DOHH2 (cell line): ENCODE results near the gene CYP4F12.
"Not testable (repeated sequence)": the region's sequence is repeated elsewhere in the genome, so short reads cannot be mapped to it uniquely, and the experiment has no call there.

Experiments used
- H3F3A ChIP-seq: fragments of 200-600 bp; sonication (generic), shearing (Covaris generic); 2 replicates; pipeline ENCODE4 v1.6.0; 2016; ENCODE audit warnings: antibody characterized with exemption, mild to moderate bottlenecking; ENCODE audit not compliant: control insufficient read depth, insufficient read depth
- H3K27ac ChIP-seq: fragments of 200-600 bp; sonication (generic); 2 replicates; pipeline ENCODE4 v1.5.1; 2014; ENCODE audit warnings: low read depth, mild to moderate bottlenecking, low read length, moderate library complexity
- H3K27me3 ChIP-seq: fragments of 200-600 bp; sonication (generic); 2 replicates; pipeline ENCODE4 v1.6.1; 2014; ENCODE audit warnings: mild to moderate bottlenecking, low read length, mixed read lengths; ENCODE audit not compliant: control insufficient read depth
- H3K36me3 ChIP-seq: fragments of 200-600 bp; sonication (generic); 2 replicates; pipeline ENCODE4 v1.6.1; 2014; ENCODE audit warnings: mild to moderate bottlenecking, low read length, moderate library complexity, mixed read lengths; ENCODE audit not compliant: control insufficient read depth
- H3K4me1 ChIP-seq: fragments of 200-600 bp; sonication (generic); 2 replicates; pipeline ENCODE4 v1.6.1; 2014; ENCODE audit warnings: mild to moderate bottlenecking, low read length, mixed read lengths; ENCODE audit not compliant: control insufficient read depth
- H3K4me2 ChIP-seq: fragments of 200-600 bp; sonication (generic); 2 replicates; pipeline ENCODE4 v1.6.0; 2014; ENCODE audit warnings: mild to moderate bottlenecking, low read length, moderate library complexity
- H3K4me3 ChIP-seq: fragments of 200-600 bp; sonication (generic); 2 replicates; pipeline ENCODE4 v1.5.1; 2014; ENCODE audit warnings: mild to moderate bottlenecking, low read length, mixed read lengths
- H3K79me2 ChIP-seq: fragments of 200-600 bp; sonication (generic); 2 replicates; pipeline ENCODE4 v1.6.1; 2014; ENCODE audit warnings: mild to moderate bottlenecking, low read length, mixed read lengths; ENCODE audit not compliant: control insufficient read depth
- H3K9me2 ChIP-seq: fragments of 200-600 bp; sonication (generic); replicated peaks from 2 replicates; pipeline ENCODE4 v1.6.1; 2014; ENCODE audit warnings: mild to moderate bottlenecking, low read length, mixed read lengths; ENCODE audit not compliant: control insufficient read depth
- H3K9me3 ChIP-seq: fragments of 200-600 bp; sonication (generic); 2 replicates; pipeline ENCODE4 v1.6.1; 2014; ENCODE audit warnings: antibody characterized with exemption, low read length, mixed read lengths; ENCODE audit not compliant: control insufficient read depth, insufficient read depth
- H4K20me1 ChIP-seq: fragments of 200-600 bp; sonication (generic); 2 replicates; pipeline ENCODE4 v1.6.0; 2014; ENCODE audit warnings: low read depth, mild to moderate bottlenecking, antibody characterized with exemption, low read length, moderate library complexity; ENCODE audit not compliant: control insufficient read depth, insufficient read depth
- CTCF ChIP-seq: fragments of 200-600 bp; sonication (generic); IDR thresholded peaks from one replicate; pipeline ENCODE4 v1.5.1; 2014; ENCODE audit warnings: antibody characterized with exemption, mild to moderate bottlenecking, low read depth, low read length; ENCODE audit not compliant: poor library complexity, severe bottlenecking
- EZH2phosphoT487 ChIP-seq: fragments of 200-600 bp; sonication (generic); IDR thresholded peaks from 2 replicates; pipeline ENCODE4 v1.6.1; 2017; ENCODE audit warnings: borderline replicate concordance, mild to moderate bottlenecking, antibody characterized with exemption, low read length, moderate library complexity, mixed read lengths

CYP4F12 gene

GRCh38 chr19:15644066-15644741 lies 28.7 kb upstream of the CYP4F12 start:
- no peak for TF ChIP-seq EZH2phosphoT487
- TF ChIP-seq CTCF, result no peak
- no peaks in the 10 kb centered on the region for H3K27me3 ChIP-seq
- H4K20me1 ChIP-seq, result no peaks in the 10 kb centered on the region
- no peaks in the 10 kb centered on the region for H3K4me1 ChIP-seq
- no peak overlapping the region for H3K4me2 ChIP-seq
- no peak overlapping the region for H3K4me3 ChIP-seq
- no peak overlapping the region for H3K27ac ChIP-seq
- no peaks in the 10 kb centered on the region for H3K9me3 ChIP-seq
- H3F3A ChIP-seq, result no peaks in the 10 kb centered on the region
- no peaks in the 10 kb centered on the region for H3K79me2 ChIP-seq
- no peaks in the 10 kb centered on the region for H3K9me2 ChIP-seq
- H3K36me3 ChIP-seq, result no peaks in the 10 kb centered on the region

DNA sequence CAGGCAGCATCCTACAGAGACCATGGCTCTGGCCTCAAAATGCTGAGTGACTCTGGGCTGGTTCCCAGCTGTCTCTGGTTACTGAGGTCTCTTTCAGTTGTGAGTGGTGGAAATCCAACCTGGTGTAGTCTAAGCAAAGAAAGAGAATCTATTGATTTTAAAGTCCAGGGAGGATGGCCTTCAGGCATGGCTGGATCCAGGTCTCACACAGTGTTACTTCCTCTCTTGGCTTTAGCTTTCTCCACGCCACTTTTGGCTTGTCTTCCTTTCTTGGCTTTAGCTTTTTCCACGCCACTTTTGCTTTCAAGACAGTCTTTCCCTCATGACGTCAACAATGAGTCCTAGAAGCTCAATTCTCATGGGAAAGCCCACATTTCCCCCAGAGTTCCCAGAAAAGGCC lies 28.1 kb upstream of the CYP4F12 start:
- Histone ChIP-seq H3K4me3 (no peak overlapping the region), H3K36me3 (no peaks in the 10 kb centered on the region), H3K27me3 (no peaks in the 10 kb centered on the region), H3K79me2 (no peaks in the 10 kb centered on the region), H3K4me2 (no peak overlapping the region), H3K27ac (no peak overlapping the region), H3K9me3 (no peaks in the 10 kb centered on the region), H3K4me1 (no peaks in the 10 kb centered on the region), H4K20me1 (no peaks in the 10 kb centered on the region), H3F3A (no peaks in the 10 kb centered on the region), H3K9me2 (no peaks in the 10 kb centered on the region)
- TF ChIP-seq EZH2phosphoT487 (no peak), CTCF (no peak)

- Histone ChIP-seq H4K20me1 (no peaks in the 10 kb centered on the region), H3K36me3 (no peaks in the 10 kb centered on the region), H3K4me2 (no peak overlapping the region), H3K9me3 (no peaks in the 10 kb centered on the region), H3K27ac (no peak overlapping the region), H3K4me1 (no peaks in the 10 kb centered on the region), H3K9me2 (no peaks in the 10 kb centered on the region), H3K79me2 (no peaks in the 10 kb centered on the region), H3F3A (no peaks in the 10 kb centered on the region), H3K4me3 (no peak overlapping the region), H3K27me3 (no peaks in the 10 kb centered on the region)
- TF ChIP-seq CTCF, result no peak
- TF ChIP-seq EZH2phosphoT487, result no peak
These were observed 23.4 kb upstream of the CYP4F12 start for GRCh38 chr19:15649526-15649925.

DNA sequence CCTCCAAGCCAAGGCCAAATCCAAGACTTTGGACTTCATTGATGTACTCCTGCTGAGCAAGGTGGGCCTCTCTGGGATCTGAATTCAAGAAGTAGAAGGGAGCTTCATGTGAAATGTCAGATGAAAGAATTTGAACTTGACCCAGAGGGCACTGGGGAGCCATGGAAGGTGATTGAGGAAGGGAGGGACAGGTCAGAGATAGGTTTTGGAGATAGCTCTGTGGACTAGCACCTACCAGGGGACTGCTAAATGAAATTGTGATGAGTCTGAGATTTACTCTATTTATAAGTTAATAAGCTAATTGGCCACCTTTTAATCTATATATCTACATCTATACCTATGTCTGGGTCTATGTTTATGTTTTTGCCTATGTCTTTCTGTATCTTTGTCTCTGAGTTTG lies 22.8 kb upstream of the CYP4F12 start:
- H3K4me2 ChIP-seq, H3K36me3 ChIP-seq, H3K4me1 ChIP-seq, H3K27me3 ChIP-seq, H3K9me2 ChIP-seq, H3K27ac ChIP-seq, H3F3A ChIP-seq, H3K79me2 ChIP-seq, H4K20me1 ChIP-seq, H3K4me3 ChIP-seq, H3K9me3 ChIP-seq: not testable (repeated sequence)
